Heart left ventricle (tissue), 16 donors: Measurements from ENCODE around the gene FXYD7. TPM values are rescaled to one million over a fixed set of nuclear protein-coding genes. Genes with fewer than 3 reads are reported as not detected.
A peak's percentile ranks its signal among the peaks of the same experiment; 100 is the strongest.
"Not testable (repeated sequence)": the region's sequence is repeated elsewhere in the genome, so short reads cannot be mapped to it uniquely, and the experiment has no call there.

Source experiments
- ATAC-seq, 4 donors: fragments of 200-7000 bp; cut with Tn5 transposase; one replicate each; pipeline ENCODE4 v1.9.1; 2020 to 2022; ENCODE audit warnings: moderate library complexity in 4 of 4, mild to moderate bottlenecking in 3 of 4, moderate number of reproducible peaks in 1 of 4
- DNase-seq, 5 donors: peaks; one replicate each; pipeline ENCODE4 v3.0.0-alpha.2; 2020
- H3K27ac ChIP-seq, 12 donors: fragments of 200-600 bp; sonication (generic) in 4 of 12; one replicate each; pipeline versions ENCODE4 v1.5.0 to v1.8.0; 2016 to 2022; ENCODE audit warnings: mild to moderate bottlenecking in 2 of 12
- H3K27me3 ChIP-seq, 9 donors: fragments of 200-600 bp; sonication (generic) in 2 of 9; one replicate each; pipeline versions ENCODE4 v1.5.1 to v1.8.0; 2016 to 2022; ENCODE audit warnings: mild to moderate bottlenecking in 3 of 9
- H3K36me3 ChIP-seq, 9 donors: fragments of 200-600 bp; sonication (generic) in 2 of 9; one replicate each; pipeline versions ENCODE4 v1.5.0 to v1.8.0; 2018 to 2022; ENCODE audit warnings: mild to moderate bottlenecking in 2 of 9
- H3K4me1 ChIP-seq, 12 donors: fragments of 200-600 bp; sonication (generic) in 4 of 12; one replicate each; pipeline versions ENCODE4 v1.5.0 to v1.8.0; 2016 to 2022; ENCODE audit warnings: mild to moderate bottlenecking in 3 of 12
- H3K4me3 ChIP-seq, 12 donors: fragments of 200-600 bp; sonication (generic) in 4 of 12; one replicate each; pipeline versions ENCODE4 v1.5.0 to v1.8.0; 2017 to 2022; ENCODE audit warnings: mild to moderate bottlenecking in 9 of 12, moderate library complexity in 4 of 12
- H3K9me3 ChIP-seq, 12 donors: fragments of 200-600 bp; sonication (generic) in 4 of 12; one replicate each; pipeline versions ENCODE4 v1.5.0 to v1.8.0; 2016 to 2022; ENCODE audit warnings: mild to moderate bottlenecking in 1 of 12
- POLR2A ChIP-seq, 2 donors: fragments of 450-650 bp; IDR thresholded peaks; one replicate each; pipeline ENCODE4 v1.6.1; 2017; ENCODE audit warnings: antibody characterized with exemption in 2 of 2, mild to moderate bottlenecking in 2 of 2, moderate library complexity in 2 of 2
- WGBS, 4 donors: extraction: QIAGEN DNeasy Blood & Tissue Kit in 2 of 4; methylation state at CpG; one replicate each; pipeline versions ENCODE4 v1.1.5 to v1.1.7; 2013 to 2018; 5-methylcytosine and 5-hydroxymethylcytosine counted together
- intact Hi-C, 10 donors: fragments of 100-400 bp; cut with DNase I; formaldehyde crosslinking; loops; one replicate each; pipeline versions ENCODE4 v1.11.1 to v1.14.2; 2022
- polyA plus RNA-seq, 2 donors: library from polyadenylated mRNA; stranded (reverse); fragments of 200-250 nt; gene quantifications; one replicate each; pipeline ENCODE4 v1.2.3, GENCODE V29; 2013
- total RNA-seq, 9 donors: library from RNA; depleted of rRNA in 2 of 9; stranded (reverse); fragments of >200 nt in 2 of 9; fragmentation: NEBNext Ultra II Directional in 3 of 9; extraction: Animal tissue kit (Norgen Biotek cat#: 25700) in 3 of 9; gene quantifications; one replicate each; pipeline versions ENCODE4 v1.1.0 to v1.2.4, GENCODE V29; 2016 to 2023
- TF ChIP-seq, protein P1 (sequence below), 12 donors: fragments of 200-600 bp; sonication (generic) in 4 of 12; IDR thresholded peaks; one replicate each; pipeline versions ENCODE4 v1.5.0 to v1.8.0; 2018 to 2022; ENCODE audit warnings: antibody characterized with exemption in 12 of 12, mild to moderate bottlenecking in 5 of 12
- donor health status: ischemic (EF 13 %, LVEDD 7.1; RV severe dilation, severe dysfunction).
- donor health status: healthy with polysubstance abuse.
- donor health status: DM: no; HTN: yes; CAD: no.
- donor health status: DM: no; HTN: no; CAD: no.
- donor health status: ischemic (EF 25% LVEDD 6.9; RV normal size, moderate dysfunction).
- donor health status: ischemic (EF 25% LVEDD 5.7; RV mildly dilated, moderate dysfunction).
- donor health status: healthy.
- donor health status: DM: yes; HTN: yes; CAD: no.
- donor health status: ischemic (EF 35%, LVEDD 5.7; RV mildly dilated, moderate dysfunction).
- donor health status: nonischemic (EF 11% LVEDD 7.7; RV severe dilation, severe dysfunction).
- donor health status: DM: yes; HTN: yes; CAD: no.
- donor health status: PGD.
- donor health status: ischemic (EF 29% LVEDD 5.4; RV normal size, mild dysfunction).
- donor health status: nonischemic (EF 23%, LVEDD 6.1; RV moderate dilation, normal function).

The FXYD7 gene
- total and polyA plus RNA-seq, 11 donors: 0.21 to 0.52 (median 0.28) TPM; not detected in 8

GRCh38 chr19:35151273-35152065, 8.4 kb downstream of the FXYD7 start:
- H3K4me3 ChIP-seq: no peak overlapping the region
- H3K27me3 ChIP-seq: peaks cover 0 to 30% (median 4%) of the 10 kb centered on the region in 9 donors
- intact Hi-C loops: loop anchor here in 1 of 10 donors (5.0 to 10.0 kb wide), 2 partner anchors 93 to 116 kb away; partner anchors contain the start of genes LSR and USF2
- no peaks in the 10 kb centered on the region for H3K36me3 ChIP-seq
- H3K27ac ChIP-seq: no peak overlapping the region
- 79 to 89% (median 83%) methylated on average over 20 of the region's 20 CpGs for WGBS, 4 donors
- DNase-seq: no peak
- no peaks in the 10 kb centered on the region for H3K9me3 ChIP-seq
- no peak for ATAC-seq
- TF ChIP-seq, protein P1, sequence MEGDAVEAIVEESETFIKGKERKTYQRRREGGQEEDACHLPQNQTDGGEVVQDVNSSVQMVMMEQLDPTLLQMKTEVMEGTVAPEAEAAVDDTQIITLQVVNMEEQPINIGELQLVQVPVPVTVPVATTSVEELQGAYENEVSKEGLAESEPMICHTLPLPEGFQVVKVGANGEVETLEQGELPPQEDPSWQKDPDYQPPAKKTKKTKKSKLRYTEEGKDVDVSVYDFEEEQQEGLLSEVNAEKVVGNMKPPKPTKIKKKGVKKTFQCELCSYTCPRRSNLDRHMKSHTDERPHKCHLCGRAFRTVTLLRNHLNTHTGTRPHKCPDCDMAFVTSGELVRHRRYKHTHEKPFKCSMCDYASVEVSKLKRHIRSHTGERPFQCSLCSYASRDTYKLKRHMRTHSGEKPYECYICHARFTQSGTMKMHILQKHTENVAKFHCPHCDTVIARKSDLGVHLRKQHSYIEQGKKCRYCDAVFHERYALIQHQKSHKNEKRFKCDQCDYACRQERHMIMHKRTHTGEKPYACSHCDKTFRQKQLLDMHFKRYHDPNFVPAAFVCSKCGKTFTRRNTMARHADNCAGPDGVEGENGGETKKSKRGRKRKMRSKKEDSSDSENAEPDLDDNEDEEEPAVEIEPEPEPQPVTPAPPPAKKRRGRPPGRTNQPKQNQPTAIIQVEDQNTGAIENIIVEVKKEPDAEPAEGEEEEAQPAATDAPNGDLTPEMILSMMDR (IDR thresholded peaks at IDR 0.05): no peak
- no peak for TF ChIP-seq POLR2A (IDR thresholded peaks at IDR 0.05)
- peaks cover 0 to 33% (median 18%) of the 10 kb centered on the region in 12 donors for H3K4me1 ChIP-seq

DNA sequence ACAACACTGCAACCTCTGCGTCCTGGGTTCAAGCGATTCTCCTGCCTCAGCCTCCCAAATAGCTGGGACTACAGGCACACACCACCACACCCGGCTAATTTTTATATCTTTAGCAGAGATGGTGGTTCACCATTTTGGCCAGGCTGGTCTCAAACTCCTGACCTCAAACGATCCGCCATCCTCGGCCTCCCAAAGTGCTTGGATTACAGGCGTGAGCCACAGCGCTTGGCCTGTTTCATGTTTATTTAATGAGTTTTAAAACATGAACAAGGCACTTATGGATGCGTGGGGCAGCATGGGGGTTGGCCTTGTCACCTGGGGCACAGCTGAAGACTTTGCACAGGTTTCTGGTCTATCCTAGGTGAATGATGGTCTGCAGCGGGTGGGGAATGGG, 10.1 kb downstream of the FXYD7 start:
- Histone ChIP-seq H3K4me3 (peak overlapping the region in 1 of 12 donors; percentile 78), H3K4me1 (peaks cover 0 to 34% (median 18%) of the 10 kb centered on the region in 12 donors), H3K36me3 (peaks cover 0 to 14% (median 7%) of the 10 kb centered on the region in 9 donors), H3K27me3 (peaks cover 0 to 30% (median 4%) of the 10 kb centered on the region in 9 donors)
- intact Hi-C loops: loop anchor here in 1 of 10 donors (5.0 to 10.0 kb wide), 2 partner anchors 92 to 114 kb away; partner anchors contain the start of genes LSR and USF2
- ATAC-seq, DNase-seq, H3K9me3 ChIP-seq, H3K27ac ChIP-seq: not testable (repeated sequence)
- WGBS, 4 donors: 68 to 83% (median 76%) methylated on average over 10 of the region's 10 CpGs

- H3K4me3 ChIP-seq: peak overlapping the region in 11 of 12 donors; percentile 63 to 97 (median 75)
- TF ChIP-seq POLR2A (IDR thresholded peaks at IDR 0.05): no peak
- TF ChIP-seq, protein P1 (IDR thresholded peaks at IDR 0.05): peak; percentile 24 to 64 (median 44)
- peak in 4 of 5 donors; percentile 37 to 79 (median 44) for DNase-seq
- H3K36me3 ChIP-seq: peaks cover 0 to 22% (median 13%) of the 10 kb centered on the region in 9 donors
- peak overlapping the region in 10 of 12 donors; percentile 68 to 91 (median 82) for H3K27ac ChIP-seq
- ATAC-seq: peak in 3 of 4 donors; percentile 17 to 39 (median 20)
- peaks cover 0 to 34% (median 18%) of the 10 kb centered on the region in 12 donors for H3K4me1 ChIP-seq
- intact Hi-C loops: loop anchor here in 1 of 10 donors (5.0 to 10.0 kb wide), 2 partner anchors 91 to 113 kb away; partner anchors contain the start of genes LSR and USF2
- no peaks in the 10 kb centered on the region for H3K9me3 ChIP-seq
- peaks cover 0 to 30% (median 4%) of the 10 kb centered on the region in 9 donors for H3K27me3 ChIP-seq
- WGBS, 4 donors: 1 to 3% (median 1%) methylated on average over 21 to 36 of the region's 36 CpGs
Measured at GRCh38 chr19:35153701-35154524, 10.9 kb downstream of the FXYD7 start.
